HEK293 (cell line): ENCODE measurements around the gene PARP3.

Experiments used
- EGR2 ChIP-seq: fragments of 450-650 bp; formaldehyde crosslinking; IDR thresholded peaks from 2 replicates; pipeline ENCODE4 v1.5.1; 2016; ENCODE audit warnings: low read depth, missing biosample characterization, missing genetic modification characterization
- GLIS1 ChIP-seq: fragments of 450-650 bp; formaldehyde crosslinking; IDR thresholded peaks from 2 replicates; pipeline ENCODE4 v1.5.1; 2016; ENCODE audit warnings: missing biosample characterization, missing genetic modification characterization
- GLIS2 ChIP-seq: fragments of 450-650 bp; formaldehyde crosslinking; IDR thresholded peaks from 2 replicates; pipeline ENCODE4 v1.5.1; 2016; ENCODE audit warnings: missing biosample characterization, missing genetic modification characterization
- HOXC10 ChIP-seq: sonication (generic); formaldehyde crosslinking; IDR thresholded peaks from 2 replicates; pipeline ENCODE4 v1.8.1; 2023; ENCODE audit warnings: mild to moderate bottlenecking, missing genetic modification reagents
- KLF9 ChIP-seq: fragments of 450-650 bp; formaldehyde crosslinking; IDR thresholded peaks from 2 replicates; pipeline ENCODE4 v1.5.1; 2016; ENCODE audit warnings: missing biosample characterization, missing genetic modification characterization, low read depth
- MYNN ChIP-seq: fragments of 450-650 bp; formaldehyde crosslinking; IDR thresholded peaks from 2 replicates; pipeline ENCODE4 v1.5.1; 2016; ENCODE audit warnings: missing biosample characterization, missing genetic modification characterization, borderline replicate concordance
- SP2 ChIP-seq: fragments of 450-650 bp; formaldehyde crosslinking; IDR thresholded peaks from 2 replicates; pipeline ENCODE4 v1.5.1; 2016; ENCODE audit warnings: missing biosample characterization, missing genetic modification characterization
- SP7 ChIP-seq: fragments of 450-650 bp; formaldehyde crosslinking; IDR thresholded peaks from 2 replicates; pipeline ENCODE4 v1.5.1; 2016; ENCODE audit warnings: missing biosample characterization, missing genetic modification characterization
- TCF7L2 ChIP-seq: IDR thresholded peaks from 2 replicates; pipeline ENCODE4 v1.6.1; 2011; ENCODE audit warnings: low read depth, mild to moderate bottlenecking, inconsistent platforms, low read length, moderate library complexity, borderline replicate concordance
- WT1 ChIP-seq: fragments of 450-650 bp; formaldehyde crosslinking; IDR thresholded peaks from 2 replicates; pipeline ENCODE4 v1.5.1; 2016; ENCODE audit warnings: missing biosample characterization, missing genetic modification characterization
- YY2 ChIP-seq: fragments of 450-650 bp; formaldehyde crosslinking; IDR thresholded peaks from 2 replicates; pipeline ENCODE4 v1.5.1; 2016; ENCODE audit warnings: missing biosample characterization, missing genetic modification characterization
- ZBTB11 ChIP-seq: fragments of 450-650 bp; formaldehyde crosslinking; conservative IDR thresholded peaks from 2 replicates; pipeline ENCODE4 v1.5.1; 2016; ENCODE audit warnings: low read depth, missing biosample characterization, missing genetic modification characterization
- ZBTB7A ChIP-seq: fragments of 450-650 bp; formaldehyde crosslinking; IDR thresholded peaks from 2 replicates; pipeline ENCODE4 v1.5.1; 2016; ENCODE audit warnings: low read depth, missing biosample characterization, missing genetic modification characterization
- ZNF112 ChIP-seq: fragments of 450-650 bp; formaldehyde crosslinking; IDR thresholded peaks from 2 replicates; pipeline ENCODE4 v1.5.0; 2017; ENCODE audit warnings: missing biosample characterization, missing genetic modification characterization
- ZNF148 ChIP-seq: fragments of 450-650 bp; formaldehyde crosslinking; IDR thresholded peaks from 2 replicates; pipeline ENCODE4 v1.5.0; 2017; ENCODE audit warnings: missing biosample characterization, missing genetic modification characterization, borderline replicate concordance
- ZNF202 ChIP-seq: fragments of 450-650 bp; formaldehyde crosslinking; IDR thresholded peaks from 2 replicates; pipeline ENCODE4 v1.5.1; 2016; ENCODE audit warnings: missing biosample characterization, missing genetic modification characterization, borderline replicate concordance
- ZNF26 ChIP-seq: fragments of 450-650 bp; formaldehyde crosslinking; IDR thresholded peaks from 2 replicates; pipeline ENCODE4 v1.5.1; 2016; ENCODE audit warnings: missing biosample characterization, missing genetic modification characterization
- ZNF341 ChIP-seq: fragments of 450-650 bp; formaldehyde crosslinking; IDR thresholded peaks from 2 replicates; pipeline ENCODE4; 2016; ENCODE audit warnings: low read depth, missing biosample characterization, missing genetic modification characterization
- ZNF37A ChIP-seq: fragments of 450-650 bp; IDR thresholded peaks from 2 replicates; pipeline ENCODE4 v1.5.1; 2018; ENCODE audit warnings: missing biosample characterization, missing genetic modification characterization
- ZNF423 ChIP-seq: fragments of 450-650 bp; formaldehyde crosslinking; IDR thresholded peaks from 2 replicates; pipeline ENCODE4 v1.5.1; 2016; ENCODE audit warnings: missing biosample characterization, missing genetic modification characterization
- ZNF510 ChIP-seq: fragments of 450-650 bp; formaldehyde crosslinking; IDR thresholded peaks from 2 replicates; pipeline ENCODE4 v1.5.1; 2018; ENCODE audit warnings: mild to moderate bottlenecking, missing genetic modification characterization, missing biosample characterization; ENCODE audit not compliant: insufficient replicate concordance
- ZNF513 ChIP-seq: fragments of 450-650 bp; IDR thresholded peaks from 2 replicates; pipeline ENCODE4 v1.5.1; 2018; ENCODE audit warnings: missing biosample characterization, missing genetic modification characterization
- ZNF549 ChIP-seq: fragments of 450-650 bp; IDR thresholded peaks from 2 replicates; pipeline ENCODE4 v1.5.1; 2018; ENCODE audit warnings: missing biosample characterization, missing genetic modification characterization, mild to moderate bottlenecking, inconsistent platforms, moderate library complexity
- ZNF555 ChIP-seq: fragments of 450-650 bp; formaldehyde crosslinking; conservative IDR thresholded peaks from 2 replicates; pipeline ENCODE4 v1.5.1; 2017; ENCODE audit warnings: missing biosample characterization, mild to moderate bottlenecking, missing genetic modification characterization, inconsistent platforms
- ZNF571 ChIP-seq: fragments of 450-650 bp; formaldehyde crosslinking; IDR thresholded peaks from 2 replicates; pipeline ENCODE4 v1.5.0; 2017; ENCODE audit warnings: missing biosample characterization, missing genetic modification characterization
- ZNF596 ChIP-seq: fragments of 450-650 bp; IDR thresholded peaks from 2 replicates; pipeline ENCODE4 v1.5.0; 2018; ENCODE audit warnings: missing biosample characterization, mild to moderate bottlenecking, missing genetic modification characterization, moderate library complexity
- ZNF600 ChIP-seq: fragments of 450-650 bp; formaldehyde crosslinking; IDR thresholded peaks from 2 replicates; pipeline ENCODE4 v1.5.1; 2016; ENCODE audit warnings: missing biosample characterization, missing genetic modification characterization
- ZNF677 ChIP-seq: fragments of 450-650 bp; IDR thresholded peaks from 2 replicates; pipeline ENCODE4 v1.5.0; 2018; ENCODE audit warnings: missing biosample characterization, mild to moderate bottlenecking, missing genetic modification characterization, moderate library complexity
- ZNF777 ChIP-seq: fragments of 450-650 bp; formaldehyde crosslinking; IDR thresholded peaks from 2 replicates; pipeline ENCODE4 v1.5.1; 2017; ENCODE audit warnings: missing biosample characterization, missing genetic modification characterization, borderline replicate concordance
- ZSCAN4 ChIP-seq: fragments of 450-650 bp; formaldehyde crosslinking; IDR thresholded peaks from 2 replicates; pipeline ENCODE4 v1.5.1; 2017; ENCODE audit warnings: missing biosample characterization, missing genetic modification characterization
- ZXDB ChIP-seq: fragments of 450-650 bp; formaldehyde crosslinking; IDR thresholded peaks from 2 replicates; pipeline ENCODE4 v1.5.1; 2016; ENCODE audit warnings: missing biosample characterization, missing genetic modification characterization

PARP3 gene

GRCh38 chr3:51941798-51942602, at the start of gene PARP3, which contains the start of gene RRP9 (continued):
- TF ChIP-seq ZNF148 (tag by site-specific recombination) = no peak
- TF ChIP-seq ZNF26 = no peak
- TF ChIP-seq ZNF777 (tag by site-specific recombination) = no peak
- TF ChIP-seq KLF9 (tag by site-specific recombination) = peak; percentile 47
- TF ChIP-seq EGR2 (tag by site-specific recombination) = no peak
- no peak for TF ChIP-seq ZNF37A (tag by site-specific recombination)
- no peak for TF ChIP-seq ZNF677 (tag by site-specific recombination)
- TF ChIP-seq YY2 (tag by site-specific recombination) = no peak
- TF ChIP-seq TCF7L2 = no peak
- no peak for TF ChIP-seq ZNF555
- no peak for TF ChIP-seq ZBTB7A (tag by site-specific recombination)
- no peak; the same call in 1 of the 2 replicates for TF ChIP-seq WT1 (tag by site-specific recombination)
- peak; percentile 91 for TF ChIP-seq ZNF423 (tag by site-specific recombination)
- TF ChIP-seq ZNF341 (tag by site-specific recombination) = peak; percentile 85
- TF ChIP-seq ZXDB (tag by site-specific recombination) = peak; percentile 66; the same call in 1 of the 2 replicates
- no peak for TF ChIP-seq ZNF571
- TF ChIP-seq ZNF549 (tag by site-specific recombination) = no peak
- TF ChIP-seq ZNF600 = peak; percentile 99
- TF ChIP-seq SP7 (tag by site-specific recombination) = peak; percentile 50; the same call in 1 of the 2 replicates
- peak; percentile 52; the same call in 1 of the 2 replicates for TF ChIP-seq GLIS2
- peak; percentile 14; the same call in 1 of the 2 replicates for TF ChIP-seq GLIS1 (tag by site-specific recombination)
- no peak for TF ChIP-seq ZNF596 (tag by site-specific recombination)
- TF ChIP-seq ZNF202 (tag by site-specific recombination) = no peak
- TF ChIP-seq ZSCAN4 (tag by site-specific recombination) = no peak
- peak; percentile 28; the same call in 1 of the 2 replicates for TF ChIP-seq ZBTB11
- no peak for TF ChIP-seq HOXC10 (CRISPR knock-in tag)
- TF ChIP-seq SP2 (tag by site-specific recombination) = peak; percentile 99
- no peak for TF ChIP-seq ZNF513 (tag by site-specific recombination)
- TF ChIP-seq ZNF112 (tag by site-specific recombination) = no peak
- no peak for TF ChIP-seq MYNN (tag by site-specific recombination)
- no peak for TF ChIP-seq ZNF510 (tag by site-specific recombination)
